G401 (cell line): ENCODE results near the gene EIF3A. TPM values are rescaled to one million over a fixed set of nuclear protein-coding genes. Genes with fewer than 3 reads are reported as not detected.
"Not testable (repeated sequence)": the region's sequence is repeated elsewhere in the genome, so short reads cannot be mapped to it uniquely, and the experiment has no call there.

ENCODE experiments used
- DNase-seq: peaks from one replicate; pipeline ENCODE4 v3.0.0-alpha.2; 2015; ENCODE audit warnings: low spot score
- in situ Hi-C: cut with HindIII; loops from 2 replicates; pipeline ENCODE4 v1.10.0; 2016; ENCODE audit warnings: low sequenced_read_pairs, mixed read lengths
- total RNA-seq: library from RNA; depleted of rRNA; stranded (reverse); fragments of >200 nt; shearing (Covaris generic); gene quantifications from 2 replicates; pipeline ENCODE4 v1.2.3, GENCODE V29; 2014; rRNA removed

The EIF3A gene
- 35.0 and 60.2 TPM in 2 replicates for total RNA-seq

- peak; percentile 88 for DNase-seq
- in situ Hi-C loops, result no loop called here
Observed at GRCh38 chr10:119080521-119081259, at the start of gene EIF3A. Gene EIF3A, minus strand, starts transcription at chr10:119080817. Its CDS starts 141 bp downstream, at chr10:119080676.

GRCh38 chr10:119129721-119130120 is 49.1 kb upstream of the EIF3A start:
- in situ Hi-C loops, result no loop called here
- DNase-seq, result no peak

- no peak for DNase-seq
- in situ Hi-C loops, result no loop called here
Observed at GRCh38 chr10:119125942-119126341, 45.3 kb upstream of the EIF3A start.

- in situ Hi-C loops, result no loop called here
Observed at GRCh38 chr10:119120875-119121274, 40.3 kb upstream of the EIF3A start.

GRCh38 chr10:119120413-119120867 is 39.8 kb upstream of the EIF3A start:
- in situ Hi-C loops, result no loop called here
- no peak for DNase-seq

More at GRCh38 chr10:119120875-119121274, 40.3 kb upstream of the EIF3A start:
- no peak for DNase-seq

GRCh38 chr10:119119400-119119799 is 38.8 kb upstream of the EIF3A start:
- DNase-seq, result no peak
- in situ Hi-C loops, result no loop called here

GRCh38 chr10:119118231-119118630 is 37.6 kb upstream of the EIF3A start:
- in situ Hi-C loops, result no loop called here
- DNase-seq, result no peak

GRCh38 chr10:119116326-119116951 is 35.8 kb upstream of the EIF3A start:
- DNase-seq, result no peak
- in situ Hi-C loops, result no loop called here

- DNase-seq, result no peak
Observed at GRCh38 chr10:119115926-119116325, 35.3 kb upstream of the EIF3A start.

GRCh38 chr10:119113751-119114732 is 33.4 kb upstream of the EIF3A start:
- in situ Hi-C loops, result no loop called here

More at GRCh38 chr10:119115926-119116325, 35.3 kb upstream of the EIF3A start:
- in situ Hi-C loops, result no loop called here

GRCh38 chr10:119112056-119112455 is 31.4 kb upstream of the EIF3A start:
- no peak for DNase-seq
- in situ Hi-C loops, result no loop called here

More at GRCh38 chr10:119113751-119114732, 33.4 kb upstream of the EIF3A start:
- no peak for DNase-seq

- DNase-seq, in situ Hi-C loops: not testable (repeated sequence)
Observed at GRCh38 chr10:119107771-119108170, 27.2 kb upstream of the EIF3A start.

GRCh38 chr10:119107106-119107505 is 26.5 kb upstream of the EIF3A start:
- in situ Hi-C loops, DNase-seq: not testable (repeated sequence)

- DNase-seq, result not testable (repeated sequence)
Observed at GRCh38 chr10:119105899-119106298, 25.3 kb upstream of the EIF3A start.

GRCh38 chr10:119105155-119105554 is 24.5 kb upstream of the EIF3A start:
- no peak for DNase-seq
- in situ Hi-C loops, result no loop called here

More at GRCh38 chr10:119105899-119106298, 25.3 kb upstream of the EIF3A start:
- in situ Hi-C loops, result not testable (repeated sequence)

GRCh38 chr10:119104654-119105015 is 24.0 kb upstream of the EIF3A start:
- in situ Hi-C loops, result no loop called here
- peak; percentile 13 for DNase-seq

GRCh38 chr10:119103903-119104653 is 23.5 kb upstream of the EIF3A start, which contains the start of gene DENND10:
Gene DENND10, plus strand, starts transcription at chr10:119104113. Its CDS starts 30 bp downstream, at chr10:119104143.
- in situ Hi-C loops, result no loop called here
- peak; percentile 88 for DNase-seq

- in situ Hi-C loops, result no loop called here
Observed at GRCh38 chr10:119103241-119103902, 22.8 kb upstream of the EIF3A start.

More at GRCh38 chr10:119103241-119103902, 22.8 kb upstream of the EIF3A start:
- no peak for DNase-seq
